Kidney capillary endothelial cell (primary cell): Measurements from ENCODE around the gene LRRC28.
A peak's percentile ranks its signal among the peaks of the same experiment; 100 is the strongest.

ENCODE experiments used
- DNase-seq: peaks from one replicate; pipeline ENCODE4 v3.0.0-alpha.2; 2018; ENCODE audit warnings: low spot score

Gene LRRC28

DNA sequence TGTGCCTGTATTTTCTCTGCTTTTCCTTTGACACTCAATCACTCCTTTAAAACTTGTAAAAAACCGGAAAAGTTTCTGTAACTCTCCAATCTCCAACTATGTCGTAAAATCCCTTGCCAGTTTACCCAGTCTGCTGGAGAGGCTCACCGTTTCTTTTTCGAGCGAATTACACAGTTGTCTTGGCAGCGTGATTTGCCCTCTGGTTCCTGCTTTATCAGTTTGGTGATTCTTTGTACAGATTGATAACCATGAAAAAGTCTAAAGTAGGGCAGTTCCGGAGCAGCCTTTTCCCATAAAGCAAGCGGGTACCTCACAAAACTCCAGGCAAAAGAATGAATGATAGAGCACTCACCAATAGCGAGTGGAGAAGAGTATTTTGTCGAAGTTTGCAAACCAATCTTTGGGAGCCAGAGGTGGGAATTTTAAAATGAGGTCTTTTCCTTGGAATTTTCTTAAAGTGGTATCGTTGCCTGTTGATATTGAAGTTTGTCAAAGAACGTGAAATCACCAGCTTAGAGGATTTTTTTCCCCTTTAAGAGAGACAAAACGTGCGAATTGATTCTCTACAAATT lies 1.9 kb upstream of the LRRC28 start, which contains the start of gene TTC23:
TSS of gene TTC23 (minus strand) at position 312 of the 572 bp plus-strand sequence. CDS start 20,869 bp downstream, outside the sequence.
- DNase-seq: peak; percentile 94

DNA sequence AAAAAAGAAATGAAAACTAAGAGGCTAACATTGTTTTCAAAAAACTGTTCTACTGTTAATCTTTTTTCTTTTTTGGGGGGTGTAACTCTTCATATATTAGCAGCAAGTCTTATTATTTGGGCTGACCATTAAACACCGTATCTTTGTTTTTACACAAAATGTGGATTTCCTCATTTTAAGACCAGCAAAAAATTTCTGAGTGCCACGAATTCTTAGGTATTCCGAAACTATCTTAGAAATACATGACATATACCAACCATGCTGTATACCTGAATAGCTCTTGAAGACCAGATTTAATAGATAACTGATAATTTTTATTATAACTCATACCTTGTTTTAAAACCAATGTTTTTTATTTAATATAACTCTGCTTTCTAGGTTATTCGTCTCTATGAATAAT lies 1.3 kb upstream of the LRRC28 start:
- no peak for DNase-seq

DNA sequence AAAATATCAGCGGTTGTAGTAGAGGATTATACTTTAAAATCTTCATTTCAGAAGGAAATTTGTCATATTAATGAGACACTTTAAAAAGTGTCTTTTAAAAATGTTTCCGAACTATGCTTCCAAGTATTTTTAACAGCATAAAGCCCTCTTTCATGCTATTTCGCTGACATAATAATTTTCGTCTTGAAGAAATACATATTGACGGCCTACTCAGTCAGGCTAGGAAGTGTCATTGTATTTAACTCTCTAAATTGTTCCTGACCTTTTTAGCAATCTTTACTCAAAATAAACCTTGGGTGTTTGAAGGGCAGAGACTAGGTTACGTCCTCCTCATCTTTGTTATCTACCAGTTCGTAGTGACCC lies 806 bp upstream of the LRRC28 start:
- no peak for DNase-seq

DNA sequence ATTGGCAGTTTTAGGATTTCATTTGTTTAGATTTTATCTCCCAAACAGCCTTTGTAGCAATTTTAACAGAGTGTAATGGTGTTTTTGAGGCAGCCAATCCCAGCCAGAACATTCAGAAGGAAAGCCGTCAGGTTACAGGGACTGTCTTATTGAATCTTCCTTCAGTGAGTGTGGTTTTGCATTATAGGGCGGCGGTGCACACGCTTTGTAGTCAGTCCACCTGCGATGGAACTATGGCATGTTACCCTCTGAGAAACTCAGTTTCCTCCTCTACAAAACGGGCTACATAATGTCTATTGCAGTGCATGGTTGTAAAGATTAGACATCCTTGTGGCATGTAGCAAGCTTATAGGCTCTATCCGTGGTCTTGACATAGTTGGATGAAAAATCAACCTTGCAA lies 1.0 kb downstream of the LRRC28 start:
- no peak for DNase-seq

DNA sequence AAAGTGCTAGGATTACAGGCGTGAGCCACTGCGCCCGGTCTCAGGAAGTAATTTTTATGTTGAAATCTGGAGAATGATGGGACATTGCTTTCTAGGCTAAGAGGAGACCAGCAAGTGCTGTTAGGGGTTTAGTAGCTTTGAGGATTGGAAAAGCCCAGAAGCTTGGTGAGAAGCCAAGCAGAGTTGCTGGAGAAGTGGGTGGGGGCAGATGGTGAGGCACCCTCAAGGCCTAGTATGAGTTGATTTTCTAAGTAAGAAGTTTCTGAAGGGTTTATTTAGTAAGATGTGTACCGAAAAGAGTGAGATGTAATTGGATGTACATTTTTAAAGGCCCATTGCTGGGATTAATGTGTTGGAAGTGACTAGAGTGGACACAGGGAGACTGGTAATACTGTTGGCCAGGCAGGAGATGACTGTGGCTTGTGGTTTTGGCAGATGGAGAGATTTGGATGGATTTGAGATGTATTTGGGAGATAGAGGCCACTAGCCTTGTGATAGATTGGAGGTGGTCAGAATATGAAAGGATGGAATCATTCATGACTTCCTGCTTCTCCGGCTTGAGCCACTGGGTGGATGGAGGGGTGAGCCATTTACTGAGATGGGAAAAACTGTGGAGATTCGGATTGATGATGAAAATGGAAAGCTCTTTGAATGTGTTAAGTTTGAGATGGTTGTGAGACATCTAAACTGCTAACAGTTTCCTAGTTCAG lies 2.3 kb downstream of the LRRC28 start:
- DNase-seq: no peak

DNA sequence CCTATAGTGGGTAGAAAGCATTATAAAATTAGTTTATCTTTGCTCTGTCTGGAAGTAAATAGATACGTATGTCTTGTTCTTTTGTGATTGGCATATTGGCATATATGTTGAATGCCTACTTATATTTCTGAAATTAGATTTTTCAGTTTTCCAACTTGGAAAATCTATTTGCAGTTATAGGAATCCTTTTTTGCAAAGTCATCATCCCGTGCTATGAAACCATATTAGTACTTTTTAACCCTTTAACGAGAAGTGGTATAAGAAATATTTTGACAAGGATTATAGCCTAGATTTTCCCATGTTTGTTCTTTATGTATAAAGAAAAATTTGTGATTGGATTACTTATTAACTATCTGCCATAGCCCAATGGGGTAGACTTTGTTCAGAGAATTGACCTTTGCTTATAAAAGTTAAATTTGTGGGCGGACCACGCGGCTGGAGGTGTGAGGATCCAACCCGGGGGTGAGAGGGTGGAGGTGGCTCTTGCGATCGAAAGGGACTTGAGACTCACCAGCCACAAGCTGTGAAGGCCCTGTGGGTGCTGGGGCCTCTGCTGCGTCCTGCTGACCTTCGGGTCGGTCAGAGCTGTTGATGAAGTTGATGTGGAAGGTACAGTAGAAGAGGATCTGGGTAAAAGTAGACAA lies 5.9 kb downstream of the LRRC28 start:
- DNase-seq: no peak

DNA sequence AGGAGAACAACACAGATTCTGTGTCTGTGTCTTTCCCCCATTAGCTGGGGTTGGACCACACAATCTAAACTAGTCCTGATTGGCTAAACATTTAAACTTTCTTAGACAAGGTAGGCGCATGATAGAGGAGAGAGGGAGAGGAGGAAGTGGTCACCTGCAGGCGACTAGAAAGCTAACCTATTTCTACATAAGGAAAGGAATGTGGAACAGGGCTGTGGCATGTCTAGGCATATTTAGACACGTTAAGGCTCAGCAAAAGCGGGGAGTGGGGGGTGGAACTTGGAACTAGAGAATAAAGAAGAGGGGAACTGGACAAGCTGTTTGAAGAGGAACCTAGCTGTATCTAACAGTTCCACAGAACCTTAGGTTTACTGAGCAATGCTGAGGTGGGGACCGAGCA lies 12.8 kb downstream of the LRRC28 start:
- DNase-seq: no peak

DNA sequence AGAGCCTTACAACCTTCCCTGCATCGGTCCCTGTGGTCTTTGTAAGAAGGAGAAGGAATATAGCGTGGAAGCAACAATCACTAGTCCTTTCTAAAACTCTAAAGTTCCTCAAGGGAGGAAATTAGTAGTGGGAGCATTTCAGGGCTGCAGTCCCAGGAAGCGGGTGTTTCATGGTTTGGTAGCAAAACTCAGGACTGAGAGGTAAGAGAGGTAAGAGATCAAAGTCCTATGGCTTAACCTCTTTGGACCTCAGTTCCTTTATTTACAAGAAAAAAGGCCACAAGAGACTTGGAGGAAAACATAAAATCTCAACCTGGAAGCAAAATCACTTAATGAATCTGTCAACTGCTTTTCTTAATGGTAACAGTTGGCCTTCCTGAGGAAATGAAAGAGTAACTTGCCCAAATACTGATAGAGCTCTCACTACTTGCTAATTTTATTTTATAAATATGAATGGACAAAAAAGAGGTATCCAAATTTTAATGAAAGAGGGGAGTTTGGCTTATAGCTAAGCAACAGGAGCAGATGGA lies 14.3 kb downstream of the LRRC28 start:
- DNase-seq: no peak

DNA sequence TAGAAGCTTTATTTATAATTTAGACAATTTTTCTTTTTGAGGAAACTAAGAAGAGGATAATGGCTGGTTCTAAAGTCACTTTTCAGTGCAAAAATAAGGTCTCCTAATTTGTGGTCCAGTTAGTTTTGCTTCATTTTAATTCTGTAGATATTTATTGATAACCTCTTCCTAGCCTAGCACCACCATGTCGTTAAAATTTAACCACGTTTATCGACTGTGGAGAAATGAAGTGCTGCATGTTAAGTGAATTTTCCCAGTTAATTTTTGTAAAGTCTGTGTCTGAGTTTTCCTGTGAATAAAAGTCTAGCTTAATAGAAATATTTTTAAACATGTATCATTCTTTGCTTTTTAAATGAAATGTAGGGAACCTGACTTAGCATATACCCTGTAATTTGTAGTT lies 16.7 kb downstream of the LRRC28 start:
- DNase-seq: no peak

DNA sequence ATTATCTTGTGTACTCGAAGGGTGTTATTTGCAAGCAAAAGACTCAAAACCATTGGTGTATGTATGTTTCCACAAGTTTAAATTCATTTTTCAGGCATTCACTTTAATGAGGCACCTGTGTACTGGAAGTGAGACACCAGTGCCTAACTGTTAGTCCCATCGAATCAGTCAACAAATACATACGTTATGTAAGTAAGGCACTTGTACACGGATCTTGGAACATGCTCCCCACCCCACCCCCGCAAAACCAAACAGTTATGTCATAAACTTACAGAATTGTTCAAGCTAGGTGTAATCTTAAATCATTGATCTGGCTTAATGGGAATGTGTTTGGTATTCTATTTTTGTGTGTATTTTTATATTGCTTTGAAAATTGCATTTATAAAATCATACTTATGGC lies 17.1 kb downstream of the LRRC28 start:
- DNase-seq: no peak

DNA sequence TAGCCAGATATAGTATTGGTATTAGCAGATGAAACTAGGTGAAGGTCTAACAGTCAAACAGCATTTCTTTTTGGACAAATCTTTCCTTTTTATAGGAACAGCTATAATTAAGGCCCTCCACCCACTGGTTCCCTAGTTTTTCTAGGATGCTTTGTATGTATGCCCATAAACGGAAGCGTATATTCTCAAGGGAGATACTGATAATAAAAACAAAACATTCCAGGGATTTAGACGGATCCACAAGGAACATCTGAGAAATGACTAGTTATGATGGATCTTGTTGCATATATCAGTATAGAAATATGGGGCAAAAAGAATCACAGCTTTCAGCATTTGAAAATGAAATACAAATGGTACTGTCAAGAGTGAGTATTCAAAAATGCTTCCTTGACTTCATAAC lies 22.5 kb downstream of the LRRC28 start:
- DNase-seq: no peak

DNA sequence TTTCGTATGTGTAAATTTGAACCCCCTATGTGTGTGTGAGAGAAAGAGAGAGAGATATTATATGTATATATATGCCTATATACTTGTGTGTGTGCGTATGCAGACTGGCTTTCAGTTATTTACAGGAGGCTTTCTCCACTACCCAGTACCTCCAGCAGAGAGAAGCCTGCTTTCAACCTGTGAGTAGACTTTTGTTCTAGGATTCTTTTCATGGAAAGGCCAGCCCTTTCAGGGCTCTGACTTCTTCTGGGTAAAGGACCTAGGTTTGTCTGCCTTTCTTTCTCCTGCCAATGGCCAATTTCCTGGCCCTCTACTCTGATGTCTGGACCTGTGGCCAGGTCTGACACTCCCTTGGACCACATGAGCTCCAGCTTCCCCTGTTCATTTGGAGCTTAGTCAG lies 23.8 kb downstream of the LRRC28 start:
- no peak for DNase-seq

DNA sequence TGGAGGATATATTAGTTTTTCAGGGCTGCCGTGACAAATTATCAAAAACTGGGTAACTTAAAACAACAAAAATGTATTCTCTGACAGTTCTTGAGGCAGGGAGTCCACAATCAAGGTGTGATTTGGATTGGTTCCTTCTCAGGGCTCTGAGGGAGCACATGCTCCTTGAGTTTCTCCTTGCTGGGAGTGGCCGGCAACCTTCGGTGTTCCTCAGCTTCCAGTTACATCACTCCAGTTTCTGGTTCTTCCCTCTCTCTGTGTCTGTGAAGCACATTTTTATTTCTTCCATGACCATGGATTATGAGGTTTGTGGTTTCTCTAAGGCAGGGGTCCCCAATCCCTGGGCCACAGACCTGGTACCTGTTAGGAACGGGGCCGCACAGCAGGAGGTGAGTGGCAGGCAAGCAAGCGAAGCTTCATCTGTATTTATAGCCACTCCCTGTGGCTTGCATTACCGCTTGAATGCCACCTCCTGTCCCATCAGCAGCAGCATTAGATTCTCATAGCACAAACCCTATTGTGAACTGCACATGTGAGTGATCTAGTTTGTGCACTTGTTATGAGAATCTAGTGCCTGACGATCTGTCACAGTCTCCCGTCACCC lies 24.3 kb downstream of the LRRC28 start:
- DNase-seq: no peak

DNA sequence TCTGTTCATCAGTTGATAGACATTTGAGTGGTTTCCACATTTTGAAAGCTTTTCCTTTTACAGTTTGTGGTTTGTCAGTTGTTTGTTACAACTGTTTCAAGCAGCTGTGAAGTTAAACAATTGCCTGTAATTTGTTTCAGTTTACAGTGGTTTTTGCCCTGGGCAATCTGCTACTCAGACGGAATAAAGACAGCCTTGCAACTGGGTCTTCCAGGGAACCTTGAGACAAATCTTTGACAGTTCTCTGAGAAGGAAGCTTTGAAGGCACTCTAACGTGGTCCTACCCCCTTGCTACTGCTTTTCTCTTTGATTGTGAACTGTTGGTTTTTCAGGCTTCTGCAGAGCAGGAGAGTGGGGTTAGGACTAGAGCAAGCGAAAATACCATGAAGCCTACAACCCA lies 28.0 kb downstream of the LRRC28 start:
- DNase-seq: no peak

DNA sequence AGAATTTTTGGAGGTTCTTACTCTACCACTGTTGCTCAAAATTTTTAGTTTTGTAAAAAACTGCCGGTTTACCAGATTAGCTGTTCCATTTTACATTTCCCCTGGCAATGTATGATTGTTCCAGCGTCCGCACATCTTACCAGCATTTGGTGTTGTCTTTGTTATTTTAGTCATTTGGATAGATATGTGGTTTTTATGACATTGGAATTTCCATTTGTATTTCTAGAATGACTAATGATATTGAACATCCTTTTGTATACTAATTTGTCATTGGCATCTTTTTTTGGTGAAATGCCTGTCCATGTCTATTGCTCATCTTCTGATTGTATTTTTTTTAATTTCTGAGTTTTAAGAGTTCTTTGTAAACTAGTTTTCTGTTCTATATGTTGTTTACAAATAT lies 28.5 kb downstream of the LRRC28 start:
- DNase-seq: no peak

DNA sequence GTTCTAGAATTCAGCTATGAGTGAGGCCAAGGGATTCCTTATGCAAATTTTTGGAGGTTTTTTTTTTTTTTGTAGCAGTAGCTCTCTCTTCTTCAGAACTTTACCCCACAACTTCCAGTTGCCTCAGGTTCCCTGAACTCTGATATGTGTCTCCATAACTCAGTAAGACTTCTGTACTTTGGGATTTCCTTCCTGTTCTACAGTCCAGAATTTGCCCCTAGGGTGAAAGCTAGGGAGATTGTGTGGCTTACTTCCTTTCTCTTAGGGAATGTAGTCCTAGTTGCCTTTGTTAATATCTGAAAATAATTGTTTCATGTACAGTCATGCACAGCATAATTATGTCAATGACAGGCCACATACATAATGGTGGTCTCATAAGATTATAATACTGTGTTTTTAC lies 30.8 kb downstream of the LRRC28 start:
- DNase-seq: no peak

DNA sequence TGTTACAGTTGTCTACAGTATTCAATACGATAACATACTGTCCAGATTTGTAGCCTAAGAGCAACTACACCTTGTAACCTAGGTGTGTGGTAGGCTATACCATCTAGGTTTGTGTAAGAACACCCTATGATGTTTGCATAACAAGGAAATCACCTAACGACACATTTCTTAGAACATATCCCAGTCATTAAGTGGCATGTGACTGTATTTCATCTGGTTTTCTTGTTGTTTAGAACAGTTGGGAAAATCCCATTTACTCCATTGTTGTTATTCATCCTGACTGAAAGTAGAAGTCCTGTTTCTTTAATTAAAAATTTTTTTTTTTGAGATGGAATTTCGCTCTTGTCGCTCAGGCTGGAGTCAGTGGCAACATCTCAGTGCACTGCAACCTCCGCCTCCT lies 31.3 kb downstream of the LRRC28 start:
- DNase-seq: no peak

DNA sequence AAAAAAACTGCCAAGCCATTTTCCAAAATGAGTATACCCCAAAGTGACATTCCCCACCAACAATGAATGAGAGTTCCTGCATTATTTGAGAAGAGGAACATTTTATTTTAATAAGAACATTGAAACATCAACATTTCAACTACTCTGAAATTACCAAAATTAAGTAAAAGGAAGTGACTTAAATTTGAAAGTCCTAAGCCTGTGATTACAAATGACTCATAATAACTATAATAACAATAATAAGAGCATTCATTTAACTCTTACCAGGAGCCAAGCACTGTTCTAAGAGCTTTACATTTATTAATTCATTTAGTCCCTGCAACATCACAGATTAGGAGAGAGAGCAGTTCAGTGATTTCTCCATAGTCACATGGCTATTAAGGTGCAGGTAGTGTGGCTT lies 32.4 kb downstream of the LRRC28 start:
- DNase-seq: no peak

DNA sequence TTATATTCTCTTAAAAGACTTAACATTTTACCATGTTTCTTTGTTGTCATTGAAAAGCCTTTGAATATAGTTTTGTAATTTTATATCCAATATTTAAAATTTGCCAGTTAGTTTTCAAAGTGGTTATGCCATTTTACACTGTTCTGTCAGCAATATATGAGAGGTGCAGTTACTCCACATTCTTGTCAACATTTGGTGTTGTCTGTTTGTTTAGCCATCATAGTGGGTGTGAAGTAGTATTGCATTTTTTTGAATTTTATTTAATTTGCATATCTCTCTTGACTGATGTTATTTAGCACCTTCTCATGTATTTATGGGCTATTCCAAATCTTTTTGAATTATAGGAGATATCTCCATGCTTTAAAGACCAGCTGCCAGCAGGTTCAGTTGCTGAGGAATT lies 40.4 kb downstream of the LRRC28 start:
- DNase-seq: no peak

DNA sequence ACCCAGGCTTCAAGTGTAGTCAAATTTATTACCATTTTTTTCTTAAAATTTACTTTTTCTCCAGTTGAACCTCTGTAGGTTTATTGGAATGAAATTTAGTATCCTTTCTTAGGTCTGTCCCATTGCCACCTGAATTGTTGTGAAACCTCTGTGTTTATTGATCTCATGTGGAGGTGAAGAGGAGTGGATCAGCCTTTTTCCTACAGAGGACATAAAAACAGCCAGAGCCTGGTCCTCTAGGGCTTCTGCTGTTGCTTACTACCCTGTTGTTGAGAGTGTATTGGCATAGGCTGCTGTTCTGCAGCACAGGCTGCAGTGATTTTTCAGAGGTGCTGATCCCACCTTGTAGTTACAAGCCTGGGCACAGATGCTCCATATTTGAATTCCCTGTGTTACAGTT lies 44.6 kb downstream of the LRRC28 start:
- no peak for DNase-seq

DNA sequence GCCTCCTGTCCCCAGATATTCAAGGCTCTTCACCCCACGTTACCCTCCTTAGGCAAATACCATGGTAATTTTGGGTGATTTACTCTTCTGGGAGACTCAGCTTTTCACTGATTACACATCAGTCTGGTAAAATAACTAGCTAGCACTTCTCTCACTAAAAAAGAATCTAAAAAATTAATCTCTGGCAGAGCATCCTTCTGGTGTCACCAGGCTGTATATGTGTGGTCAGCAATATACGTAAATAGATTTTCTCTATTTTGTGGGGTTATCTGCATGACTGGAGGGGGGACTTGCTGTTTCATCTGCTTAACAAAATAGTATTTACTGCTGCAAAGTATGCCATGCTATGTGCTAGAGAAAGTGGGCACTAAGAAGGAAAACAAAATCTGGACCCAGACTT lies 45.1 kb downstream of the LRRC28 start:
- DNase-seq: no peak

DNA sequence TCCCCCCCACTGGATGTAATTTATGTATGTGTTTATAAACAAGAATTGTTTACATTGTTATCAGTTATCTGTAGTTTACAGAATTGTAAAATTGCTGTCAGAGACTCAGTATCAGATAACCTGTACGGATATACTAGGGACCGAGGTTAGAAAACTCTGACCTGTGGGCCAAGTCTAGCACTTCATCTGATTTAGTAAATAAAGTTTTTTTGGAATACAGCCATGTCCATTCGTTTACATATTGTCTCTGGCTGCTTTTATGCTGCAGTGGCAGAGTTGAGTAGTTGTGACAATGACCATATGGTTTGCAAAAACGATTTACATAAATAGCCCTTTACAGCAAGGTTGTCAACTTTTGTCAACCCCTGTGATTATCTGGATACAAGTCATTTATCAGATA lies 52.6 kb downstream of the LRRC28 start:
- DNase-seq: no peak
